Measurements from ENCODE around the gene GNAS. TPM values are rescaled to one million over a fixed set of nuclear protein-coding genes. Genes with fewer than 3 reads are reported as not detected.

GNAS gene
- total RNA-seq, 1 experiment from 2014 or later, result 1,015 TPM

DNA sequence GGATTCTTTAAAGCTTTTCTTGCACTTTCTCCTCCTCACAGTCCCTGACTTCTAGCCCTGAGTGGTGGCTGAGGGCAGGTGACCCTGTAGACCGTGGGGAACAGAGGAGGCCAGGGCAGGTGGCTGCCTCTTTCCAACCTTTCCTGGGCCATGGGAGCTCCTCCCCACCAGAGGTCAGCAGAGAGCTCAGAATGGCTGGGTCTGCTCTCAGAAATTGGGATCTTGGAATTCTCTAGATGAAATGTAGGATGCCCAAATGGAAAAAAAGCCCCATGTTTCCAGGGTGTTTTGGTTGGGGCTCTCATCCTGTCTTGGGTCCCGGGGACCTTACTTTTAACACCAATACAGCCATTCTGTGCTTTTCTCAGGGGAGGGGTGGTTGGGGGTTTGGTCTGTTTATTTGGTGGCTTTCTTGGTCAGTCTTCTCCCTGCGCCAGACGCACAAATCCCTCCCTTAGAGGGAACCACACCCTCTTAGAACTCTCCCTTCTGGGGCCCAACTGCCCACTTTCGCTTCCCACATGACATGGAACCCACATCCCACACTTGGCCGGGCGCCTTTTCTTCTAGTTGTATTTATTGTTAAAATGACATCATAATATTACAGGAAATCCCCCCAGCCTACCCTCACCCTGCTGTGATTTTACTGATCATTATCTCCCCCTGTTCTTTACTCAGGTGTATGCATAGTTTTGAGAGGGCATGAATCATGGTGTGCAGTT, 17.9 kb downstream of the GNAS start:
- Histone ChIP-seq H3K27me3 (replicated peaks) (no peaks in the 10 kb centered on the region), H3K4me1 (replicated peaks) (peaks cover 8% of the 10 kb centered on the region), H3K9me3 (replicated peaks) (no peaks in the 10 kb centered on the region), H3K36me3 (no peaks in the 10 kb centered on the region), H3K4me3 (no peak overlapping the region), H3K27ac (no peak overlapping the region)
- DNase-seq (ENCODE audit: low read depth in 1 of 2, low spot score in 2 of 2), result peak; percentile 62 to 68

DNA sequence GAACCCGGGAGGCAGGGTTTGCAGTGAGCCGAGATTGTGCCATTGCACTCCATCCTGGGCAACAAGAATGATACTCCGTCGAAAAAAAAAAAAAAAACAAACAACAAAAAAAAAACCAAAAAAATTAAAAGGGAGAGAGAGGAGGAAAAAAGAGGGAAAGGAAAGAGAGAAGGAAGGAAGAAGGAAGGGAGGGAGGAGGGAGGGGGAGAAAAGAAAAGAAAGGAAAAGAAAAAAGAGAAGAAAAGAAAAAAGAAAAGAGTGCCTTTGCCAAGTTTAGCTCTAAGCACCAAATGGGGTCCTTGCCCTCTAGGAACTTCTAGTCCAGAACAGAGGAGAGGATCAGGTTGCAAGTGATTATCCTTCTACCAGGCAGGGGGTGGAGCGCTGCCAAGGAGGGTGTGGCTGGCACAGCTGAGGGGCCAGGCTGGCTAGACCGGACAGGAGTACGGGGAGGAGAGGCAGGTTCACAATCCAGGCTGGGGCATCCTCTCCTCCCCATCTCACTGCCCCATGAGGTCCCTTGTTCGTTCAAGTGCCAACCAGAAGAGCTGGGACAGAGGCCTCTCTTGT, 19.1 kb downstream of the GNAS start:
- Histone ChIP-seq H3K9me3 (replicated peaks) (no peaks in the 10 kb centered on the region), H3K4me1 (replicated peaks) (peaks cover 16% of the 10 kb centered on the region), H3K27ac (no peak overlapping the region), H3K4me3 (no peak overlapping the region), H3K27me3 (replicated peaks) (no peaks in the 10 kb centered on the region), H3K36me3 (no peaks in the 10 kb centered on the region)
- DNase-seq (ENCODE audit: low read depth in 1 of 2, low spot score in 2 of 2), result no peak

DNA sequence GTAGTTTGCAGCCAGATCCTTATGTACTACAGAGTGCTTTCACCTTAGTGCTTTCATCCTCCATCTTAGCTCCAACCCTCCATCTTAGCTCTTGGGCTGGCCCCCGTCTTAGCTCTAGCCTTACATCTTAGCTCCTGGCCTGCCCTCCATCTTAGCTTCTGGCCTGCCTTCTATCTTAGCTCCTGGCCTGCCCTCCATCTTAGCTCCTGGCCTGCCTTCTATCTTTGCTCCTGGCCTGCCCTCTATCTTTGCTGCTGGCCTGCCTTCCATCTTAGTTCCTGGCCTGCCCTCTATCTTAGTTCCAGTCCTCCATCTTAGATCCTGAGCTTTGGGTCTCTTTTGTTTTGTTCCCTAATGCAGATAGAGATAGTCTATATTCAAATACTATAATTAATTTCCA, 22.0 kb downstream of the GNAS start:
- Histone ChIP-seq H3K36me3 (no peaks in the 10 kb centered on the region), H3K9me3 (replicated peaks) (no peaks in the 10 kb centered on the region), H3K4me1 (replicated peaks) (peaks cover 16% of the 10 kb centered on the region), H3K27ac (no peak overlapping the region), H3K4me3 (no peak overlapping the region), H3K27me3 (replicated peaks) (no peaks in the 10 kb centered on the region)
- DNase-seq (ENCODE audit: low read depth in 1 of 2, low spot score in 2 of 2), result no peak

DNA sequence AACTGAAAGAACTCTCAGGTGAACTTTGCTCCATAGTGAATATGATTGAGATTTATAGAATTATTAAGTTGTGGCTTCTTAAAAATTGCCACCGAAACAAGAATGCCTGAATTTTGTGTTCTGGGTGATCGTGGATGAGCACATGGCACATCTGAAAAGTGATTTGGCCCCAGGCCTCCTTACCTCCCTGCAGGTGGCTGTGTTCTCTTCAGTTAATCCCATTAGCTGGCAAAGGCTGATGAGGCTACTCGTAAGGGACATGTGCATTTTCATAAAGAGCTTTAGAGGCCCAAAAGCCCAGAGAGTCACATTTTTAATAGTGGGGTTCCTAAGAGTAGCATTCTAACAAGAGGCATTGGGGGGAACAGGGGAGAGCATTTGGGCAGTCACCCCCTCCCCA, 22.6 kb downstream of the GNAS start:
- Histone ChIP-seq H3K27me3 (replicated peaks) (no peaks in the 10 kb centered on the region), H3K27ac (no peak overlapping the region), H3K36me3 (no peaks in the 10 kb centered on the region), H3K4me3 (no peak overlapping the region), H3K4me1 (replicated peaks) (peaks cover 16% of the 10 kb centered on the region), H3K9me3 (replicated peaks) (no peaks in the 10 kb centered on the region)
- no peak for DNase-seq (ENCODE audit: low read depth in 1 of 2, low spot score in 2 of 2)

DNA sequence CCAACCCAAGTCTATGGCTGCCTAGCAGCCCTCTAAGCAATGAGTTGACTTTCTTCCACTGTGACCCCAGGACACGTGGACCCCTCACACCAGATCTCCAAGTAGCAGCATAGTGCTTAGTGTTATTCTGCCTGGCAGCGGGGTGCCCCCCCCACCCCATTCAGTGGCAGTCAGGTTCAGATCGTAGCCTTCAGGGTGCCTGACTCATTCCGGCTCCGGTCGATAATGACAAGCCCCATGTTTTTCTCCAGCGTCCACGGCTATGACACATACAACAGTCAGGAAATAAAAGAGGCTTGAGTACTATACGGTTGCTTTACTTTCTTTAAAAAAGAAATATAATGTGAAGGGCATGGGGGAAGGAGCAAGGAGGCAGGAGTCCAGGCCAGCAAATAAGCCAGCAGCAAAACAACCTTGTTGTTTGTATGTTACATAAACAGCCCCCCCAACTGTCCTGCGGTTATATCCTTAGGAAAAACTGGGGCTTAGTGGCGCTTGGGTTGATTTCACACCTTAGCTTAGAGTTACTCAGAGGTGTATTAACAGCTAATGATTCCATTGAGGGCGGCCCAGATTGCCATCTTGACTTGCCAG, 23.1 kb downstream of the GNAS start:
- Histone ChIP-seq H3K36me3 (no peaks in the 10 kb centered on the region), H3K9me3 (replicated peaks) (no peaks in the 10 kb centered on the region), H3K27ac (no peak overlapping the region), H3K27me3 (replicated peaks) (no peaks in the 10 kb centered on the region), H3K4me3 (no peak overlapping the region), H3K4me1 (replicated peaks) (peaks cover 12% of the 10 kb centered on the region)
- DNase-seq (ENCODE audit: low read depth in 1 of 2, low spot score in 2 of 2), result peak; percentile 40 to 70

DNA sequence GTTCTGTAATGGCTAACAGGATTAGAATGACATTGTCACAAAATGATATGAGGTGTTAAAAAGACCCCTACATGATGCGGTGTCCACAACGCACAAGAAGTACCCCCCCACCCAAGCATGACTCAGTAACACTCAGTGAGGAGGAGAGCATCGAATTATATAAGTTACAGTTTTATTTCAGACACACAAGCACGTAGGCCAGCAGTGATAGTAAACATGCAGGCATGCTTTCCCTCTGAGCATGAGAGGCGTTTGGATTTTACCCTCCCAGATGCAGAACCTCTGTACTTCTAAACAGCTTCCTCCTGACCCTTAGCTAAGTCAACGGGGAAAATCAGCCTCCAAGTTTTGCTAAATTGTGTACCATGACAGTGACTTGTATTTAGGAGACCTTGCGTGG, 23.9 kb downstream of the GNAS start:
- Histone ChIP-seq H3K9me3 (replicated peaks) (no peaks in the 10 kb centered on the region), H3K27me3 (replicated peaks) (no peaks in the 10 kb centered on the region), H3K27ac (no peak overlapping the region), H3K36me3 (no peaks in the 10 kb centered on the region), H3K4me1 (replicated peaks) (peaks cover 10% of the 10 kb centered on the region), H3K4me3 (no peak overlapping the region)
- DNase-seq (ENCODE audit: low read depth in 1 of 2, low spot score in 2 of 2), result no peak

DNA sequence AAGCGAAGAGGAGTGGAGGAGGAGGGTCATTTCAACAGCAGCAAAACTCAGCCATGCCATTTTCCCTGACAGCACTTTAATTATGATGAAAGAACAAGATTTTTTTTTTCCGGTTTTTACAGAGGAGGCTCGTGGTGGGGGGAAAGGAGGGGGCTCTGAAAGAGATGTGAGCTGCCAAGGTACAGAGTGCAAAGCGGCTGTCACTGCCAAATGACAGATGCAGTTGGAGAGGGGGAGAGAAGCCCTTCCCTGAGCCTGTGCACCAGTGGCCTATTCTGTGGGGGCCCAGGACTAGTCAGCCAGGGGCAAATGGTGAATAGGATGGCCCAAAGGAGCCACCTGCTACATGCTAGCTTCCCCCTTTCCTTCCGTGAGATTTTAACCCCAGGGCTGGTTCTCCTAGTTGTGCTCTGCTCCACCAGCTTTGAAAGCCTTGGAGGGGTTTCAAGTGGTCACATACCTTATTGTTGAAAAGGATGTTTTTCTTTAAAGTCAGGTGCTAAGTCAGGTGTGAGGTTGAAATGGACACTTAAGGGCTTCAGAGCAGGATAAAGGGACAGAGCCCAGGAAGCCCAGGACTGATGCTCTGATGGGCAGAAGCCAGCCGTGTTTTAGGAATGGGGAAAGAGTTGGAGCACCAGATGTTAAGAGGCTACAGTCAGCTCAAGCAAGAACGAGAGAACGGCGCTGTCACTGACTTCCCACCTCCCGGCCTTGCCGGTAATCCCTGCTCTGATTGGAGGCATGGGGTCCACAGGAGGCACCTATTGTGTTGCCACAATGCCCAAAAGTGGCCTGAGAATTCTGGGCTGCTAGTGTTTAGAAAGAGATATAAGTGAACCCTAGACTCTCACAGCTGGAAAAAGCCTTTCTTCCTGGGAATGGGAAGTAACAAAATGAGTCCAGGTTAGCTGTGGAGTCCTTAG, 24.8 kb downstream of the GNAS start:
- H3K27ac ChIP-seq, result no peak overlapping the region
- H3K9me3 ChIP-seq (replicated peaks), result no peaks in the 10 kb centered on the region

DNA sequence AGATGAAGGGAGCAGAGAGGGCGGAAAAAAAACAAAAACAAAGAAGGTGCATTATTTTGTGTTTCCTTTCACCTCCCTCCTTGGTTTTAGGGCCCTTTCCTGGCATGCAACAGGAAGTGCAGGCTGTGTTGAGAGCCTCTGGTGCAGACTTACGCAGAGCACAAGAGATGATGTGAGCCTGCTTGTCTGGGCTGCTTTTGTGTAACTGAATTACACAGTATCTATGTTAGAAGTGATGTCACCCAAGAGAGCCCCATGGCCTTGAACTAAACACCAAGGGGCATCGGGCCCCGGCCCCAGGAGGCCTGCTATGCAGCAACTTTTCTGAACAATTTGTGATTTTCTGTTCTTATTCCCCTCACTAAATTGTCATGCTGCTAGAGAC, 25.5 kb downstream of the GNAS start:
- DNase-seq (ENCODE audit: low read depth in 1 of 2, low spot score in 2 of 2), result no peak
- no peak overlapping the region for H3K27ac ChIP-seq

More for the DNA sequence above, 24.8 kb downstream of the GNAS start:
- Histone ChIP-seq H3K4me1 (replicated peaks) (peaks cover 10% of the 10 kb centered on the region), H3K4me3 (no peak overlapping the region), H3K36me3 (no peaks in the 10 kb centered on the region), H3K27me3 (replicated peaks) (no peaks in the 10 kb centered on the region)
- no peak for DNase-seq (ENCODE audit: low read depth in 1 of 2, low spot score in 2 of 2)

DNA sequence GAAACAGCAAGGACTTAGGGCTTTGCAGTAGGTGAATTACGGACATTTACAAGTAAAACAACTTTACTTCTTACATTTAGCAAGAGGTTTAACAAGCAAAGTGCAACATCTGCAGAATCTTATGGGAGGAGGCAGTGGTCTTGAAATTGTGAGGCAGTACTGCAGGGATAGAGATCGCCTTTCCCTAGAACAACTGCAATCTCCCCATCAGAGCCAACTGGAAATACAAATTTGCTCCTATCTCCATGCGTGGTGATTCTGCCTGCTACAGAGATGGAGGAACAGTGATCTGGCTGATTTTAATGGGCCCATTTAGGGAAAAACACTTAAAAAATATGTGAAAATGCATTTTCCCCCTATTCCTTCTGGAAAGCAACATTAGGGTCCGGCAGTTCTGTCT, 25.9 kb downstream of the GNAS start:
- Histone ChIP-seq H3K4me3 (no peak overlapping the region), H3K27ac (no peak overlapping the region), H3K9me3 (replicated peaks) (no peaks in the 10 kb centered on the region), H3K4me1 (replicated peaks) (peaks cover 18% of the 10 kb centered on the region), H3K27me3 (replicated peaks) (no peaks in the 10 kb centered on the region), H3K36me3 (no peaks in the 10 kb centered on the region)
- DNase-seq (ENCODE audit: low read depth in 1 of 2, low spot score in 2 of 2), result no peak

More for the DNA sequence above, 25.5 kb downstream of the GNAS start:
- no peaks in the 10 kb centered on the region for H3K9me3 ChIP-seq (replicated peaks)
- H3K4me1 ChIP-seq (replicated peaks), result peaks cover 14% of the 10 kb centered on the region
- H3K4me3 ChIP-seq, result no peak overlapping the region
- H3K27me3 ChIP-seq (replicated peaks), result no peaks in the 10 kb centered on the region
- H3K36me3 ChIP-seq, result no peaks in the 10 kb centered on the region

DNA sequence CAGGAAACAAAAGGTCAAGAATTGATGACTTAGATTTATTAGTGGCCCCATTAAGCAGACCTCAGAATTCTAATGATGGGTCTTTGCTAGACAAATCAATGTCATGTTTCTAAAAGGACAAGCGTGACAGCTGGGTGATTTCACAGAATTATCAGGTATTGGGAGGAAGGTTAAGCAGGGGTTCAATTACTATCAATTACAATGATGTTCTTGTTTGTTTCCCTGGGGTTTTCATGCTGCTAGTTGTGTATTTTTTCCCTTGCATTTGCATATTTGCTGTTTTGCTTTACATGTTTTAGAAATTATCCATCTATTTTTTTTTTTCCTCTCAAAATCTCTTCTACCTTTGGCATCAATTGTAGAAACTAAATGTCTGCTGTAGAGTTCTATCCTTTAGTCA, 27.9 kb downstream of the GNAS start:
- Histone ChIP-seq H3K9me3 (replicated peaks) (no peaks in the 10 kb centered on the region), H3K4me1 (replicated peaks) (peaks cover 19% of the 10 kb centered on the region), H3K4me3 (no peak overlapping the region), H3K36me3 (no peaks in the 10 kb centered on the region), H3K27me3 (replicated peaks) (no peaks in the 10 kb centered on the region), H3K27ac (no peak overlapping the region)
- no peak for DNase-seq (ENCODE audit: low read depth in 1 of 2, low spot score in 2 of 2)

DNA sequence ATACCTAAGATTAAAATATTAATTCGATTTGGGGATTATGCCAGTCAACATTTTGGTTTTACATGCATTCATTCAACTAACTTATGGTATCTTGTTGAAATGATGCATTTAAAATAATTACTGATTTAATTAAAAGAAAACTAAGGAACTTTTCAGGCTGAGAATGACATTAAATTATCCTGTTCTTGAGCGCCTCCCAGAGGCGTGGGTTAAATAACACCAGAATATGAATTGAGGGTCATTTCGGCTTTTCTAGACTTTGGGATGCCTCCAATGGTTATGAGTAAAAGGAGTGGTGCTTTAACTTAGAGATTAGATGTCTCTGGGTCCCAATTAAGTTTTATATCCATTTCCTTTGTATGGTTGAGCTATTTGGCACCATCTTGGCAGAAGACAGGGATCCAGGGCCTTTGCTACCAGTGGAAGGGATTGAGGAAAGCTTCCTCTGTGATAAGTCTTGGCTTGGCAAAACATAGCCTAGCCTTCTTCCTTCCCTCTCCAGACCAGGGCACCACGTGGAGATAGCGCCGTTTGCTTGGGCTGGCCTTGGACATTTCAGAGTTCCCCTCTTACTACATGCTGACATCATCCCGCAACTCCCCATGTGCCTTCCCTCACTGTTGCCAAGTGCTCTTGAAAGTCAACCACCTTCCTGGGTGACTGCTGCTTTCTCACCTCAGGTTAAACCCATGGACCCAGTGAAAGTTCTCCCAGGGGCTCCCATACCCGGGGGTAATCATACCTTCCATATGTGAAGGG, 28.7 kb downstream of the GNAS start:
- Histone ChIP-seq H3K4me3 (no peak overlapping the region), H3K9me3 (replicated peaks) (no peaks in the 10 kb centered on the region), H3K27ac (no peak overlapping the region), H3K27me3 (replicated peaks) (no peaks in the 10 kb centered on the region), H3K36me3 (no peaks in the 10 kb centered on the region), H3K4me1 (replicated peaks) (peaks cover 12% of the 10 kb centered on the region)
- DNase-seq (ENCODE audit: low read depth in 1 of 2, low spot score in 2 of 2), result no peak

DNA sequence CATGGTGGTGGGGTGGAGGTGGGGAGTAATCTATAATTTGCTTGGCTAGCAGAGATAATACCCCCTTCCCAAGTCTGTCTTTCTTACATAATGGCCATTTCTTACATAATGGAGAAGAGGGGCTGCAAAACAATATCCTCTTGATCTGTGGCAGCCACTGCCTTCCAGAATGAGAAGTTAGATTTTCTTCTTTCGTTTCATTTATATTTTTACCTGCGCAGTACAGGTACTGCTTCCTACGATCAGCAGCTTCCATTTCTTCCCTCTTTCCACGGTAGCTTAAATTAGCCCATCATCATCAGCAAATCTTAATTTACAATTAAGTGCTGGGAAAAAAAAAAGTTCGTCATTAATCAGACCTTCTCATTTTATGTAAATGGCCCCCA, 30.2 kb downstream of the GNAS start:
- no peak overlapping the region for H3K4me3 ChIP-seq
- H3K27me3 ChIP-seq (replicated peaks), result no peaks in the 10 kb centered on the region
- H3K4me1 ChIP-seq (replicated peaks), result peaks cover 12% of the 10 kb centered on the region
- H3K9me3 ChIP-seq (replicated peaks), result no peaks in the 10 kb centered on the region
- H3K36me3 ChIP-seq, result no peaks in the 10 kb centered on the region
- DNase-seq (ENCODE audit: low read depth in 1 of 2, low spot score in 2 of 2), result no peak
- no peak overlapping the region for H3K27ac ChIP-seq

DNA sequence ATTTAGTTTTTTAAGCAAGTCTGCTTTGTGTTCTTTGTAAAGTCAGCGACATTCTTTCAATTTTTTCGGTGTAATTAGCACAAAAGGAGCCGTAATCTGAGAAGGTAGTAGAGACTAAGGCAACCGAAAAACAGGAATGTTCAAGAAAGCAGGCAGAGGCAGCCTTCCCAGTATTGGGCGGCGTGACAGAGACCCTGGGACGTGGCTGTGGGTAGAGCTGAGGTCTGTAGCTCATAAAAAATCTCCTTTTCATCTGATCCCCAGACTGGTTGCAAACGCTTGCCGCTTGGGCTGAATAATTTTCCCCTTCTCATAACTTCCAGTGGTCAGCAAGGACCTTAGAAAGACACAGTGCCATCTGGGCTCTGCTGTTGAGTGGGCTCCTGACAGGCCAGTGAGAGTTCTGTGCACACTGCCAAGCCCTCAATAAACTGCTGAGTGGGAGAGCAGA, 30.8 kb downstream of the GNAS start:
- no peaks in the 10 kb centered on the region for H3K9me3 ChIP-seq (replicated peaks)
- no peak for DNase-seq (ENCODE audit: low read depth in 1 of 2, low spot score in 2 of 2)
- no peak overlapping the region for H3K4me3 ChIP-seq
- H3K4me1 ChIP-seq (replicated peaks), result peaks cover 12% of the 10 kb centered on the region
- H3K36me3 ChIP-seq, result no peaks in the 10 kb centered on the region
- H3K27ac ChIP-seq, result no peak overlapping the region
- 0 out of 2 replicates have a peak, but pooled peaks cover 2% of the 10 kb centered on the region for H3K27me3 ChIP-seq (replicated peaks)
